GM21717 (cell line): ENCODE data around the gene RIF1.
A peak's percentile ranks its signal among the peaks of the same experiment; 100 is the strongest.
"Not testable (repeated sequence)": the region's sequence is repeated elsewhere in the genome, so short reads cannot be mapped to it uniquely, and the experiment has no call there.

ENCODE experiments used
- ATAC-seq: cut with Tn5 transposase; IDR thresholded peaks from one replicate; pipeline ENCODE4 v1.9.1; 2021; ENCODE audit warnings: mild to moderate bottlenecking, moderate library complexity; ENCODE audit not compliant: unreplicated experiment

The RIF1 gene

DNA sequence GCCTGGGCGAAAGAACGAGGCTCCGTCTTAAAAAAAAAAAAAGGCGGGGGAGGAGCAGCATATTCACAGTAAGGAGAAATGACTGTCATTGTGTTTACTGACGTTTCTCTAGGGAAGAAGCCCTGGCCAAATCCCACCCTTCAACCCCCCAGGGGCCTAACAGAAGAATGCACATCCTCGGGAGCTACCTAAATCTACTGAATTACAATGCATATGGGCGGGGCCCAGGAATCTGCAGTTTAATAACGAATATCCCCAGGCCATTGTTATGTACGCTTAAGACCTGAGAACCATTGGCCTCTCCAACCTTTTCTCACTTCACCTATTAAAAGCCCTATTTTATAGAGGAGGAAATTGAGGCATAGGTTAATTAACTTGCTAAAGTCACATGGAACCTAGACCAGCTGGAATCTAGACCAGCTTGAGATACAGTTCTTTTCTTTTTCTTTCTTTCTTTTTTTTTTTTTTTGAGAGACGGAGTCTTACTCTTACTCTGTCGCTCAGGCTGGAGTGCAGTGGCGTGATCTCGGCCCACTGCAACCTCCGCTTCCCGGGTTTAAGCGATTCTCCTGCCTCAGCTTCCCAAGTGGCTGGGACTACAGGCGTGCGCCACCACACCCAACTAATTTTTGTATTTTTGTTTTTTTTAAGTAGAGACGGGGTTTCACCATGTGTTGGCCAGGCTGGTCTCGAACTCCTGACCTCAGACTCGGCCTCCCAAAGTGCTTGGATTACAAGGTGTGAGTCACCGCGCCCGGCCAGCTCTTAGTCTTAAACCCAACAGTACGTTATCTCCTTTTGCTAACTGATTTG is 708 bp upstream of the RIF1 start:
- ATAC-seq: no peak

DNA sequence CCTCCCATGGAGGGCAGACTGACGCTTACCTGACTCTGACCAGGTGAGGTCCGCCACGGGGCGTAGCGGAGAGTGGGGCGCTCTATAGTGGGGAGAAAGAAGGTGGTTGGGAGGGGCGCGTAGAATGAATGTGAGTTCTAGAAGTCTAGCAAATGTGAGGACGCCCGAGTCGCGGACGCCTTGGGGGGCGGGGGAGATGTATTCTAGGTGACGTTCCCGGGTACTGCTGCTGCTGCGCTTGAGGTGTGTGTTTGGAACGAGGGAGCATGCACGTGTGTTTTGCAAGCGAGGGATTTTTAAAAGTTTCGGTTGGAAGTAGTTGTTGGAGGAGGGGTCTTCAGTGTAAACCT is 758 bp downstream of the RIF1 start:
- ATAC-seq: peak; percentile 44

DNA sequence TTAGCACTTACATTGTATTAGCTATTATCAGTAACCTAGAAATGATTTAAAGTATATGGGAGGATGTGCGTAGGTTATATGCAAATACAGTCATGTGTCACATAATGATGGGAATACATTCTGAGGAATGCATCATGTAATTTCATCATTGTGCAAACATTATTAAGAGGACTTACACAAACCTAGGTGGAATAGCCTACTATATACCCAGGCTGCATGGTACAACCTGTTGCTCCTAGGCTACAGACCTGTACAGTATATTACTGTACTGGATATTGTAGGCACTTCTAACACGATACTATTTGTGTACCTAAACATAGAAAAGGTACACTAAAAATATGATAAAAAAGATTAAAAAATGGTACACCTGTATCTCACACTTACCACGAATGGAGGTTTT is 7.9 kb downstream of the RIF1 start:
- no peak for ATAC-seq

DNA sequence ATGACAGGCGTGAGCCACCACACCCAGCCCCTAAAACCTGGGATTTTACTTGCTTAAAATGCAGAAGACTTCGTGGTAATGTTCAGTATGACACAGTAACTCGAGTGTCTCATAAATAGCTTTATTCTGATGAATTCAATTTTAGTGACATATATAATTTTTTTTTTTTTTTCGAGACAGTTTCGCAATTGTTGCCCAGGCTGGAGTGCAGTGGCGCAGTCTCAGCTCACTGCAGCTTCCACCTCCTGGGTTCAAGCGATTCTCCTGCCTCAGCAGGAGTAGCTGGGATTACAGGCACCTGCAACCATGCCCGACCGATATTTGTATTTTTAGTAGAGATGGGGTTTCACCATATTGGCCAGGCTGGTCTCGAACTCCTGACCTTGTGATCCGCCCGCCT is 12.0 kb downstream of the RIF1 start:
- not testable (repeated sequence) for ATAC-seq

DNA sequence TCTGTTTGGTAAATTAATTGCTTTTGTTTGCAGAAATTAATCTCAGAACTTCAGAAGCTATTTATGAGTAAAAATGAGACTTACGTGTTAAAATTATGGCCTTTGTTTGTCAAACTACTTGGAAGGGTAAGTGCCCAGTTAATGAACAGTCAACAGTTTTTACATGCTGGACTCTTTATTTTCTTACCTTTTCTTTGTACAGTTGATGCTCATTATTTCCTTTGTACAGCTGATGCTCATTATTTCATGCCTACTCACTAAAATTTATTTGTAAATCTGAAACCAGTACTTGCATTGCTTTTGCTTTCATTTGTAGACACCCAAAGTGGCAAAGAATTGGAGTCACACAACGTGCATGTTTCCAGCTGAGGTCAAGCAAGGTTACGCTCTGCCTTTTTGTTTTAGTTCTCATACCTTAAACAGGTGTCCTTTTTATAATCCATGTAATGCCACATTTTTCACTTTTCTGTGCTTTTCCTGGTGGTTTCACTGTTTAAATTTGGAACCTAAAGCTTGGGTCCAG is 13.3 kb downstream of the RIF1 start:
- ATAC-seq: peak; percentile 93

DNA sequence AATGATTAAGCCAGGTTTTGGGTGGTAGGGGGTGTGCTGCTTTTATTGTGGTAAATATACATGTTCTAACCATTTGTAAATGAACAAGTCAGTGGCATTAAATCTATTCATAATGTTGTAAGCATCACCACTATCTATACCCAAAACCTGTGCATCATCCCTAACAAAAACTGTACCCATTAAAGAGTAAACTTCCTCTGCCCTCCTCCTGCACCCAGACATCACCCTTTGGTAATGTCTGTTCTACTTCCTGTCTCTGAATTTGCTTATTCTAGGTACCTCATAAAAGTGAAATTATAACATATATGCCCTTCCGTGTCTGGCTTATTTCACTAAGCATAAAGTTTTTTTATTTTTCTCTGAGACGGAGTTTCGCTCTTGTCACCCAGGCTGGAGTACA is 14.1 kb downstream of the RIF1 start:
- ATAC-seq: no peak

DNA sequence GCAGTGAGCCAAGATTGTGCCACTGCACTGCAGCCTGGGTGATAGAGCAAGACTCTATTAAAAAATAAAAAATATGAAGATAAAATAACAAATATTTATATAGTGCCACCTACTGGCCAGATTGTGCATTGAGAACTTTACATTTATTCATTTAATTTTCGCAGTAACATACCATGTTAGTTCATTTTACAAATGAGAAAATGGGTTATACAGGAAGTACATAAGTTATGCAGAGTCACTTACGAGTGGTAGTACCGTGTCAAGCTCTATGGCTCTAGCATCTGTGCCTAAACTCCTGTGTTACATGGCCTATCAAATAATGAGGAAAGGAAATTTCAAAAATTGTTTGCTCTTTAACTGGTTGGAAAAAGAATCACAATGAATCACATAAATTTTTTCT is 27.9 kb downstream of the RIF1 start:
- ATAC-seq: no peak

DNA sequence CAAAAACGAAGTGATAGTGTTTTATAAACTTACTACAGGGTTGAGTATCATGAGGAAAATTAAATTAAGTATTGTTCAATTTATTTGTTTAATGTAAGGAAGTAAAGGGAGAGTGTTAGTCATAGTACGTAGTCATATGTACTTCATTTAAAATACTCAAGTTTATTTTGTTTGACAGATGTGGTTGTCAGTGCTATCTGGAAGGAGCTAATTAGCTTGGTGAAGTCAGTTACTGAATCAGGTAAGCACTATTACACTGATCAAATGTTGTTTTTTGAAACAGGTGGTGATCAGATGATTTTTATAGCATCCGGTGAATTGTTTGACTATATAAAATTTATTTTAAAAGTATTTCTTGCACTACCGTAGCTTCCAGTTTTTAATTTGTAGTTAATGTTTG is 28.8 kb downstream of the RIF1 start:
- no peak for ATAC-seq

DNA sequence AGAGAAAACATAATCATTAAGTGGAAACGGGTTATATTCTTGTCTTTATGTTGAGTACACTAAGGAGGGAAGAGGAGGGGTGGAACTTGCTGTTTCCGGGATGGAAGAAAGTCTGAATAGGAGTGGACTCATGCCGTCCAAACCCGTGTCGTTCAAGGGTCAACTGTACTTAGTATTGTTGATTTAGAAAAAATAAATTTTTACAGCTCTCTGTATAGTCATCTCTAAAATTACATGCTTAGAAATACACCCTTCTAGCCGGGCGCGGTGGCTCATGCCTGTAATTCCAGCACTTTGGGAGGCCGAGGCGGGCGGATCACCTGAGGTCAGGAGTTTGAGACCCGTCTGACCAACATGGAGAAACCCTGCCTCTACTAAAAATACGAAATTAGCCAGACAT is 29.4 kb downstream of the RIF1 start:
- no peak for ATAC-seq

DNA sequence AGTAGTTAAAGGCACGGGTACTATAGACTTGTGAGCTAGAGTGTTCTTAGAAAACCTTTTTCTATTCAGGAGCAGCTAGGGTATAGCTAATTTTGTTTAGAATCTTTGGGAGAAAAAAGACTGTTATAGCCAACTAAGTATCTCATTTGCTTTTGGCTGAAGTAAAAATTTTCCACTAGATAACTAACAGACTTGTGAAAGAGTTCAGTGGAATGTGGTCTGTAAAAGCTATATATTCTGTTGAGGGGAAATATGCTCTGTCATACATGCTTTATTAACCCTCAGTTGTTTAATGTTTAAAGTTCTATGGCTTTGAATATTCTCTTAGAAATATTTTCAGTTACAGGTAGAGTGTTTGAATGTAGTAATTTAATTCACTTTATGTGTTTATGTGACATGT is 49.7 kb downstream of the RIF1 start:
- ATAC-seq: no peak

DNA sequence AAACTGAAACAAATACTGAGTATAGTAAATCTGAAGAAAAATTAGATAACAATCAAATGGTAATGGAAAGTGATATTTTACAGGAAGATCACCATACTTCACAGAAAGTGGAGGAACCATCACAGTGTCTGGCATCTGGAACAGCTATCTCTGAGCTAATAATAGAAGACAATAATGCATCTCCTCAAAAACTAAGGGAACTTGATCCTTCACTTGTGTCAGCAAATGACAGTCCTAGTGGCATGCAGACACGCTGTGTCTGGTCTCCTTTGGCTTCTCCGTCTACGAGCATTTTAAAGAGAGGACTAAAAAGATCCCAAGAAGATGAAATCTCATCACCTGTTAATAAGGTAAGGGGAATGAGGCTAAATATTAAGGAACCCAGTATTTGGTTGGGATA is 56.1 kb downstream of the RIF1 start:
- no peak for ATAC-seq

DNA sequence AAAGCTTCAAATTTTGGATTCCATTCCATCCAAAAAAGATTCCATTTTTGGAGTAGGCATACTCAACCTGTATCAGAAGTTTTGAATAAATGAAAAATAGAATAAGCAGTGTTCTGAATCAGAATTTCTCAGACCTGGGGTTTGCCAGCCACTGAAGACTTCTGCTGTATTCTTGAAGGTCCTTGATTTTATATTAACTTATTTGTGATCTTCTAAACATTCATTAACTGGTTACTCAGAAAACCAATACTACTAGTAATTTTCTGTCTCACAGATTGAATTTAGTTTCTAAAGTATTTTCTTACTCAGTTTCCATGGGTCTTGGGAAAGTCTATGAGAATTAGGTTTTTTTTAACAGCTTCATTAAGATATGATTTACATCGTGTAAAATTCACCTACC is 60.9 kb downstream of the RIF1 start:
- no peak for ATAC-seq

DNA sequence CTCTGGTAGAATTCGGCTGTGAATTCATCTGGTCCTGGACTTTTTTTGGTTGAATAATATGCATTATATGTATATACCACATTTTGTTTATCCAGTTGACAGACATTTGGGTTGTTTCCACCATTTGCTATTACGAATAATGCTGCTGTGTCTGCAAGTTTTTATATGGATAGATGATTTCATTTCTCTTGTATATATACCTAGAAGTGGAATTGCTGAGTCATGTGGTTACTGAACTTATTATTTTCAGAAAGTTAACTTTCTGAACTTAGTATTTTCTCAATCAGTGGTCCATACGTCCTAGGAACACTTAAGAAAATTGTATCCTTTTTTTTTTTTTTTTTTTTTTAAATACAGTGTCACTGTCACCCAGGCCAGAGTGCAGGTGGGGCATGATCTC is 63.3 kb downstream of the RIF1 start:
- ATAC-seq: no peak

DNA sequence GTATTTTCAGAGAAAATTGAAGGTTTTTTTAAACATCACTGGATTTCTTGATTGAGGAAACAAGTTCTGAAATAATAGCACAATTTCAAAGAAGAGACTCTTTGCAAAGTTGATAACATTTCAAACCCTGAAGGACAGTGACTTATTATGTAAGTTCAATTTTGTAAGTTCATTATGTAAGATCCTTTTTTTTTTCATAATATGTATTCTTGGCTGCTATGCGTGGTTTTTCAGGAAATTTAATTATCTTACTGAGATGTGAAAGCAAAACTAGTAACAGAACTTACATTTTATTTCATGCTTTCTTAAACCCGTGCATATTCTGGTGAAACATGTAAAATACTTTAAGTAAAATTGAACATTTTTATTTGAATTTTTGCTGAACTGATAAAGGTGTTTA is 65.4 kb downstream of the RIF1 start:
- no peak for ATAC-seq

DNA sequence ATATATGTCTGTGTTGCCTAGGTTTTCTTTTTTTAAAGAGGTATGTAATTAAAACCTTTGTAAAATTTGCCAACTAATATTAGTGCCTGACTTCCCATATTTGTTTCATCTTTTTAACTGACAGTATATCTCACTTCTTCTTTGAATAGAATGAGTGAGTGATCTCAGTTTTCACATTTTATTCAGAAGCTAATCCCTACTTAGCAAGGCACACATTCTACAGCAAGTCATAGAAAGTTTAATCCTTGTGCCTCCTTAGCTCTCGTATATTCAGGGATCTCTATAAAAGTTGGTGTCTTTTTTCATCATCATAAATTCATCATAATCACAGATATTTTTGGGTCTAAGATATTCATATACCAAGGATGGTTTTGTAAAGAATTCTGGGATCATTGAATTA is 66.6 kb downstream of the RIF1 start:
- ATAC-seq: no peak

DNA sequence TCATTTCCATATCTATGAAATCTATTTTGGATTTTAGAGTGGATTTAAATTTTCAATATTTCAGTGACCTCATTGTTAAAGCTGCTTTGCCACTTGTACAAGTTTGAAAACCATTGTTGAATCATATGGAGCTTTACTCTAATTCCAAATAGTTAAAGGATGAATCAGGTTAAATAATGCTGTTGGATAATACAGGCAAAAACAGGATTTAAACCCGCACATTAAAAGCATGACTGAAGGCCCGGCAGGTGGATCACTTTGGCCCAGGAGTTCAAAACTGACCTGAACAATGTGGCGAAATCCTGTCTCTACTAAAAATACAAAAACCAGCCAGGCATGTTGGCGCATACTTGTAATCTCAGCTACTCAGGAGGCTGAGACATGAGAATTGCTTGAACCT is 68.3 kb downstream of the RIF1 start:
- no peak for ATAC-seq

DNA sequence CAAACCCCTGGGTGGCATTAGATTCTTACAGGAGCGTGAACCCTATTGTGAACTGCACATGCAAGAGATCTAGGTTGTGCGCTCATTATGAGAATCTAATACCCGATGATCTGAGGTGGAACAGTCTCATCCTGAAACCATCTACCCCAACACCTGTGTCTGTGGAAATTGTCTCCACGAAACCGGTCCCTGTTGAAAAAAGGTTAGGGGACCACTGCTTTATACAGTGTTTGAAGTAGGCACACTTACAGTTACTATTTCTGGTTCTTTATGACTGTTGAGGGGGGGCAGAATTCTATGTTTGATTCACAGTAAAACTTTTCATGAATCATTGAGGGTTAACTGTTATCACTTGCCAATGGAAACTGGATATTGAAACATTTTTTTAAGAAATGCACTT is 72.0 kb downstream of the RIF1 start:
- no peak for ATAC-seq

DNA sequence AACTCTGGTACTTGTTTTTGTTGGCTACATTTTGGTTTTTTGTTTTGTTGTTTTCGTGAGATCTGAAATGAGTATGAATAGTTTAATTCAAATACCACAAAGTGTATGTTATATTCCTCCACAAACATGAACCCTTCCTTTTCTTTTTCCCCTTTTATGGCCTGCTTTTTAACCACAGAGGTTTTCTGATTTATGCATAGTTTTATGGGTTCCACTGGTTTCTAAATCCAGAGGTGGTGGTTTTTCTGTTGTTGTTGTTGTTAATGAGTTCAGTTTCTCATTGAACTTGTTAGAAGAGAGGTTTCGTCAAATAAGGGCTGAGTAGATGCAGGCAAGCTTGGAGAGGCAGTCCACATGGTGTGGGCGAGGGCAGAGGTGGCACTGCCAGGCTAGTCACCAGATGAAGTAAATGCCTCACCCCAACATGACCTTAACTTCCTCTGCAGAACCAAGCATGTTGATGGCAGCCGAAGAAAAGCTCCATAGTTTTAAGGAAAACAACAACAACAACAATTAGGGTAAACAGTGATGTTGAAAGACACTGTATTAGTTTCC is 72.5 kb downstream of the RIF1 start:
- no peak for ATAC-seq

DNA sequence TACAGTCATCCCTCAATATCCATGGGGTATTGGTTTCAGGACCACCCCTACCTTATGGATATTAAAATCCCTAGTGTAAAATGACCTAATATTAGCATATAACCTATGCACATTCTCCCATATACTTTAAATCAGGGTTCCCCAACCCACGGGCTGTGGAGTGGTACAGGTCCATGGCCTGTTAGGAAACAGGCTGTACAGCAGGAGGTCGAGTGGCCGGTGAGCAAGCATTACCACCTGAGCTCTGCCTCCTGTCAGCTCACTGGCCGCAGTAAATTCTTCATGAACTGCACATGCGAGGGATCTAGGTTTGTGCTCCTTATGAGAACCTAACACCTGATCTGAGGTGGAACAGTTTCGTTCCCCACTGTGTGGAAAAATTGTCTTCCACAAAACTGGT is 73.8 kb downstream of the RIF1 start:
- ATAC-seq: no peak

DNA sequence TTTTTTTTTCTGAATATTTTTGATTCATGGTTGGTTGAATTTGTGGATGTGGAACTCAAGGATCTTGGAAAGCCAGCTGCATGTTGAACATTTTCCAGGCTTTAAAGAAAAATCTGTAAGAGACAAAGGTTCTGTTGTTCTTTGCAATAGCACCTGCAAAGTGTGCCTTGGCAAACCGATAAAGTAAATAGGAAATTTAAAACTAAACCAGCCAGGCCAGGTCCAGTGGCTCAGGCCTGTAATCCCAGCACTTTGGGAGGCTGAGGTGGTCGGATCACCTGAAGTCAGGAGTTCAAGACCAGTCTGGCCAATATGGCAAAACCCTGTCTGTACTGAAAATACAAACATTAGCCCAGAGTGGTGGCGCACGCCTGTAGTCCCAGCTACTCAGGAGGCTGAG is 74.4 kb downstream of the RIF1 start:
- no peak for ATAC-seq

DNA sequence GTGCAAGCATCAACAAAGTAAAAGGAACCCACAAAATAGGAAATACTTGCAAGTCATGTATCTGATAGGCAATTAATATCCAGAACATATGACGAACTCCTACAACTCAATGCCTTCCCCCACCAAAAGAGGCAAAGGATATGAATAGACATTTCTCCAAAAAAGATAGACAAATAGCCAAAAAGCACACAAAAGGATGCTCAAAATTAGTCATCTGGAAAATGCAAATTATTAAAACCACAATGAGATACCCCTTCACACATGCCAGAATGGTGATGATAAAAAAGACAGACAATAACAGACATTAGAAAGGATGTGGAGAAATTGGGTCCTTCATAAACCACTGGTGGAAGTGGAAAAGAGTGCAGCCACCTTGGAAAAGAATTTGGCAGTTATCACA is 76.4 kb downstream of the RIF1 start:
- ATAC-seq: no peak

DNA sequence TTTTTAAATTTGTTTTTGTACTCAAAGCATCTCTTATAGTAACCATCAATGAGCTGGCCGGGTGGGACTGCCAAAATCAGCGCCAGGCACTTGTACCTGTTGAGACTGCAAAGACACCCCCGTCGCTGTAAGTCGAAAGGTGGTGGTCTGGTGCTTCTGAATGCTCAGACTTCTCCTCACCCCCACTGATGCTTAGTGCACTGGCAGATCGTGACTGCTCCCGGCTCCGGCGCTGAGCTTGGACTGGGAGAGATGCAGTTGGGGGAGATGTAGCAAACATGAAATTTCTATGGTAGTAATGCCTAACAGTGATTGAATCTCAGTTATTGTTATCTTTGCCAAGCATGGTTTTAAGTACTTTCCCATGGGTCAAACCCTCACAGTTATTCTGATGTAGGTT is 80.6 kb downstream of the RIF1 start:
- no peak for ATAC-seq

DNA sequence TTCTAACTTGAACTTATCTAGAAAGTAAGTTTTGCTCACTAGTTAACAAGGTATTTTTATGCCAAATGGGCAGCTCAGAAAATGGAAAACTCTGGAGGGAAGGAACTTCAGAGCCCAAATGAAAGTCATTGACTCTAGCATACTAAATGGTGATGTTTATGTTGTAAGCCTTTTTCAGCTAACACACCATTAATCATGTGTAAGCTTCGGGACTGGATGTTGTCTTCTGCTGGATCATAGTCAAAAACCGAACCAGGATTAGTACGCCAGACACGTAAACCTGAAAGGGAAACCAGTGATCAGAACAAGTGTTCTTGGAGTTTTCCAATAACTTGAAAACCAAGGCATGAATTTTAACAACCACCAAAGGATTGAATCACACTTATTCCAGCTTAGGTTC is 81.8 kb downstream of the RIF1 start:
- ATAC-seq: no peak
